ENCODE results near the gene PDZRN4.
"Not testable (repeated sequence)": the region's sequence is repeated elsewhere in the genome, so short reads cannot be mapped to it uniquely, and the experiment has no call there.

Gene PDZRN4

DNA sequence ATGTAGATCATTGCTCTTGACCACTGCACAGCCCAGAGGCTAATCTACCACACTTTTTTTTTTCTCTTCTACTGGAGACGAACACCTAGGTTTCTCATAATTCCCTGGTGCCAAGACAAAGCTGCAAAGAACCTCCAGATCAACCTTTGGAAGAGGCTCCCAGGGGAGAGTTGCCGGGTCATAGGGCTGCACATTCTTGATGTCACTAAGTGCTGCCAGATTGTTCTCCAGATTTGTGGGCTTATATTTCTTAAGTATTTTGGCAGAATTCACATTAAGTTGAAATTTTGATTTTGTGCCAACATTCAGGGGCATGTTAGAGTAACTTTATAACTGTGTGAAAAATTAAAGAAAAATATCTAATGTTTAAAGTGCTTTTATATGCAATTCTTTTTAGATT, 13.5 kb upstream of the PDZRN4 start:
- DNase-seq (ENCODE audit: low read depth) = no peak
- TF ChIP-seq, protein P1, sequence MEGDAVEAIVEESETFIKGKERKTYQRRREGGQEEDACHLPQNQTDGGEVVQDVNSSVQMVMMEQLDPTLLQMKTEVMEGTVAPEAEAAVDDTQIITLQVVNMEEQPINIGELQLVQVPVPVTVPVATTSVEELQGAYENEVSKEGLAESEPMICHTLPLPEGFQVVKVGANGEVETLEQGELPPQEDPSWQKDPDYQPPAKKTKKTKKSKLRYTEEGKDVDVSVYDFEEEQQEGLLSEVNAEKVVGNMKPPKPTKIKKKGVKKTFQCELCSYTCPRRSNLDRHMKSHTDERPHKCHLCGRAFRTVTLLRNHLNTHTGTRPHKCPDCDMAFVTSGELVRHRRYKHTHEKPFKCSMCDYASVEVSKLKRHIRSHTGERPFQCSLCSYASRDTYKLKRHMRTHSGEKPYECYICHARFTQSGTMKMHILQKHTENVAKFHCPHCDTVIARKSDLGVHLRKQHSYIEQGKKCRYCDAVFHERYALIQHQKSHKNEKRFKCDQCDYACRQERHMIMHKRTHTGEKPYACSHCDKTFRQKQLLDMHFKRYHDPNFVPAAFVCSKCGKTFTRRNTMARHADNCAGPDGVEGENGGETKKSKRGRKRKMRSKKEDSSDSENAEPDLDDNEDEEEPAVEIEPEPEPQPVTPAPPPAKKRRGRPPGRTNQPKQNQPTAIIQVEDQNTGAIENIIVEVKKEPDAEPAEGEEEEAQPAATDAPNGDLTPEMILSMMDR (conservative IDR thresholded peaks at IDR 0.05; ENCODE audit: low read length) = no peak
- H3K4me3 ChIP-seq (ENCODE audit: low read length) = no peak overlapping the region

DNA sequence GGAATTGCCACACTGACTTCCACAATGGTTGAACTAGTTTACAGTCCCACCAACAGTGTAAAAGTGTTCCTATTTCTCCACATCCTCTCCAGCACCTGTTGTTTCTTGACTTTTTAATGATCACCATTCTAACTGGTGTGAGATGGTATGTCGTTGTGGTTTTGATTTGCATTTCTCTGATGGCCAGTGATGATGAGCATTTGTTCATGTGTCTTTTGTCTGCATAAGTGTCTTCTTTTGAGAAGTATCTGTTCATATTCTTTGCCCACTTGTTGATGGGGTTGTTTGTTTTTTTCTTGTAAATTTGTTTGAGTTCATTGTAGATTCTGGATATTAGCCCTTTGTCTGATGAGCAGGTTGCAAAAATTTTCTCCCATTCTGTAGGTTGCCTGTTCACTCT, 8.6 kb upstream of the PDZRN4 start:
- DNase-seq (ENCODE audit: low read depth); H3K4me3 ChIP-seq (ENCODE audit: low read length): not testable (repeated sequence)

DNA sequence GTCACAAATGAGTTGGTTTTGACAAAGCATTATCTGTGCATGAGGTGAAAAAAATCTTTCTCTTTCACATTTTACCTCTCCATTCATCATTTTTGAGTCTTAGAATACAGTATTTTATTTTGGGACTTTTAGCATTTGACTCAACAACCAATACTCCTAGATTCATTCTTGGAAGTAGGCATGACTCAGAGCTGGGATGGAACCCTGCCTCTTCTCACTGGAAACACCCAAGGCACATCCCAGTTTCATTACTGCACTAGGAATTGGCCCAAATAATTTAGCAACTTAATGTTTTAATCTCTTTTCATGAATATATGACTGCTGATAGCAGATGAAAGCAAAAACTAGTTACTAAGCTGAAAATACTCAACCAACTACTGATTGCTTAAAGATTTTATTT, 3.3 kb upstream of the PDZRN4 start:
- no peak for DNase-seq (ENCODE audit: low read depth)
- TF ChIP-seq, protein P1 (conservative IDR thresholded peaks at IDR 0.05; ENCODE audit: low read length) = no peak
- no peak overlapping the region for H3K4me3 ChIP-seq (ENCODE audit: low read length)

DNA sequence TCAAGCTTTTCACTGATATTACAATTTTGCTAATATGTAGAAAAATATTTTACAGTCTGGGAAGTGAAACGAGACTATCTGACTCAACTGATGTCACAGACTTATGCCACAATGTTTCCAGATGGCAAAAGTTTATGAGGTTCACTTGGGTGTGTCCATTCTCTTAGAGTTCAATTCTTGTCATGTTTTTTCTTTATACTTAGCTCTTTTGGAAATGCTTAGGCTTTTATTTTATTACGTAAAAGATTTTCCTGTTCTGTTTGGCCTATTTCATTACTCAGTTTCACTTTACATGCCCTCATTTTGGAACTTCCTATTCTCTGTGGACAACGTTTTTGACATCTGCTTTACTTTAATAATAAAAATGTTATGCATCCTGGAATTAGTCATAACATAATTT, 2.1 kb upstream of the PDZRN4 start:
- DNase-seq (ENCODE audit: low read depth) = no peak
- H3K4me3 ChIP-seq (ENCODE audit: low read length) = no peak overlapping the region
- TF ChIP-seq, protein P1 (conservative IDR thresholded peaks at IDR 0.05; ENCODE audit: low read length) = no peak

DNA sequence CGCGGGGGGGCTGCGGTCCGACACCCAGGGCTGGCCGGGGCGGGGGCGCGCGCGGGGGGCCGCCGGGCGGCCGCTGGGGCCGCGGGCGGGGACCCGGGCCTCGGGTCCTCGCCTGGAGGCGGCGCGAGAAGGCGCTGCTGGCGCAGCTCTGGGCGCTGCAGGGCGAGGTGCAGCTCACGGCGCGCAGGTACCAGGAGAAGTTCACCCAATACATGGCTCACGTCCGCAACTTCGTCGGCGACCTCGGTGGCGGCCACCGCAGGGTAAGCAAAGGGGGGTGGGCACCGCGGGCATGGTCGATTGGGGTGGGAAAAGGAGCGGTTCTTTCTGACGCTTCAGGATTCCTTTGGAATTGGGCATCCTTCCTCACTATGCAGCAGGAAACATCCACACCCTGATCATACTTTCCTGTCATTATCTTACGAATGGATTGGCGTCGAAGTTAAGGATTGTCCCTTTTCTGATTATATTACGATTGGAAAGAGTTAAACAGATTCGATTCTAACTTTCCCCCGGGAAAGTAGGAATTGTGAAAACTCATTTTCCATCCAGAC, 798 bp downstream of the PDZRN4 start:
- DNase-seq (ENCODE audit: low read depth) = no peak
- no peak overlapping the region for H3K4me3 ChIP-seq (ENCODE audit: low read length)
- TF ChIP-seq, protein P1 (conservative IDR thresholded peaks at IDR 0.05; ENCODE audit: low read length) = no peak

DNA sequence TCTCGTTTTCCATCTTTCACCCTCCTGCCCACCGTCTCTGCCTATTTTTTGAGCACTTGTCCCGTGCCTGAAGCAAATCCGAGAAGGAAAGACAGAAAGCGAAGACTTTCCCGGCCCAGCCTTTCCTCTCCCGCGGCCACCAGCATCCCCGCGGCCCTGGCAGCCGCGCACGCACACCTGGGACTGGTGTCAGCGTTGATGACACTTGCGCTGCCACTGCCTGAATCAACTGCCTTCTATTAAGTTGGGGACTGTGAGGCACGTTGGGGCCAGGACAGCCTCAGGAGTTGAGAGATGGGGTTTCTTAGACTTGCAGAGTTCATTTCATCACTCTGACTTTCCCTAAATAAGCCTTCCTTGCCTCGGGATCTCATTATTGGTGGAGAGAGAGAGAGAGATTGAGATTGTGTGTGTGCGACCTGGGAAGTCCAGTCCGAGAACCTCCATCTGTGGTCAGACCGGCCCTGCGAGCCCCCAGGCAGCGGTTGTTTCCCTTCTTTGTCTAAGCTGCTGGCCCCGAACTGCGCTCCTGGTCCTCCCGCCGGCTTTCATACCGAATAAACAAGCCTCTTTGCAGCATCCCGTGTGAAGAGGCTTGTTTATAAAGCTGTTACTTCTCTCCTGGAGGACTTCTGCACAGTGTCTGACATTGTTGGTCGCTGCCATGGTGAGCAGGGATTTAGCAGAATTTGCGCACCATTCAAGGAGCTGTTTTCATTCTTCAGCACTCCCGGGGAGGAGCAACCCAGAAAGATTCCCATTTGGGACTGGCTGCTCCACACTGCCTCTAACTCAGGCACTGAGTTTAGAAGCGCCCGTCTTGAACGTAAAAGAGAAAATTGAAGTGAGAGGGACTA, 1.5 kb downstream of the PDZRN4 start:
- TF ChIP-seq, protein P1 (conservative IDR thresholded peaks at IDR 0.05; ENCODE audit: low read length) = no peak
- DNase-seq (ENCODE audit: low read depth) = no peak
- H3K4me3 ChIP-seq (ENCODE audit: low read length) = no peak overlapping the region

DNA sequence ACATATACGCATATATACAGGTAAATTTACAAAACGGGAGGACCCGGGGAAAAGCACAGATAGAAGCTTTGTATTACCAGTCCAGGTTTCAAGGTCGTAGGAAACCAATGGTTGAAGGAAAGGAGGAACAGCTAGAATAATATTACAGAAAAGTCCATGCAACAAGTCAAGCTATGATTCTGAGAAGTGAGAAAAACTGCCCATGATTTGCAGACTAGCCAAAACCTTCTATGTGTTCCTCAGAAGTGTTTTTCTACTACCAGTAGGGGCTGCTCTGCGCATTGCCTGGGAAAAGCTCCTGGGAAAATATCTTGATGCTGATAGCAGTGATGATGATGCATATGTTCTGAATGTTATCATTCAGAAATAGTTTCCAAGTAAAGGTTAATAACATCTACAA, 2.2 kb downstream of the PDZRN4 start:
- H3K4me3 ChIP-seq (ENCODE audit: low read length) = no peak overlapping the region
- TF ChIP-seq, protein P1 (conservative IDR thresholded peaks at IDR 0.05; ENCODE audit: low read length) = no peak; the same call in 1 of the 2 replicates
- no peak for DNase-seq (ENCODE audit: low read depth)

DNA sequence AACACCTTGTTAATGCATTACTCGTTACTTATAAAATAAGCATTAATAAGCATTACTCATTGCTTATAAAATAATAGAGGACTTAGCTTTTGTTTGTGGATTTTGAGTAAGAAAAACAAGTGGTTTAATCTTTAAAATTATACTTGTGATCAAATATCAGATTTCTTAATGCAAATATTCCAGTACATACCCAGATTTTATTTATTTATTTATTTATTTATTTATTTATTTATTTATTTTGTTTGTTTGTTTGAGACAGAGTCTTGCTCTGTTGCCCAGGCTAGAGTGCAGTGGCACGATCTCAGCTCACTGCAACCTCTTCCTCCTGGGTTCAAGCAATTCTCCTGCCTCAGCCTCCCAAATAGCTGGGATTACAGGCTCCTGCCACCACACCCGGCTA, 3.4 kb downstream of the PDZRN4 start:
- DNase-seq (ENCODE audit: low read depth); H3K4me3 ChIP-seq (ENCODE audit: low read length): not testable (repeated sequence)
